LNCaP clone FGC (cell line): ENCODE measurements around the gene TMEM52B.
"Not testable (repeated sequence)": the region's sequence is repeated elsewhere in the genome, so short reads cannot be mapped to it uniquely, and the experiment has no call there.

ENCODE experiments used
- DNase-seq: peaks from one replicate; pipeline ENCODE4 v3.0.0-alpha.2; 2011; ENCODE audit warnings: low read depth
- H3K4me3 ChIP-seq: 2 replicates; pipeline ENCODE4 v1.5.1; 2011; ENCODE audit warnings: mild to moderate bottlenecking, low read depth, low read length, control low read depth
- CTCF ChIP-seq: IDR thresholded peaks from 2 replicates; pipeline ENCODE4 v1.5.1; 2012; ENCODE audit warnings: mild to moderate bottlenecking; ENCODE audit not compliant: control insufficient read depth, insufficient read depth; ENCODE audit errors: extremely low read depth

The TMEM52B gene

GRCh38 chr12:10215436-10215835 is 36.6 kb downstream of the TMEM52B start:
- no peak for TF ChIP-seq CTCF
- DNase-seq, result no peak
- H3K4me3 ChIP-seq, result no peak overlapping the region

- not testable (repeated sequence) for H3K4me3 ChIP-seq, DNase-seq
Observed at GRCh38 chr12:10215946-10216345, 37.1 kb downstream of the TMEM52B start.

GRCh38 chr12:10218021-10218420 is 39.2 kb downstream of the TMEM52B start:
- H3K4me3 ChIP-seq, result no peak overlapping the region
- no peak for TF ChIP-seq CTCF
- DNase-seq, result no peak

GRCh38 chr12:10220398-10221077 is 41.7 kb downstream of the TMEM52B start:
- peak; percentile 99 for DNase-seq
- H3K4me3 ChIP-seq, result no peak overlapping the region
- TF ChIP-seq CTCF, result no peak

- DNase-seq, result no peak
- TF ChIP-seq CTCF, result no peak
- no peak overlapping the region for H3K4me3 ChIP-seq
Observed at GRCh38 chr12:10221846-10222245, 43.0 kb downstream of the TMEM52B start.

GRCh38 chr12:10223208-10223607 is 44.4 kb downstream of the TMEM52B start:
- DNase-seq, result no peak
- no peak overlapping the region for H3K4me3 ChIP-seq
- TF ChIP-seq CTCF, result no peak

GRCh38 chr12:10225426-10225825 is 46.6 kb downstream of the TMEM52B start:
- DNase-seq, H3K4me3 ChIP-seq: not testable (repeated sequence)

GRCh38 chr12:10226086-10226485 is 47.3 kb downstream of the TMEM52B start:
- no peak for TF ChIP-seq CTCF
- H3K4me3 ChIP-seq, result no peak overlapping the region
- no peak for DNase-seq
